HG02588 (cell line): ENCODE measurements around the gene ANTKMT.
"Not testable (repeated sequence)": the region's sequence is repeated elsewhere in the genome, so short reads cannot be mapped to it uniquely, and the experiment has no call there.

Experiments used
- ATAC-seq: cut with Tn5 transposase; IDR thresholded peaks from one replicate; pipeline ENCODE4 v1.9.1; 2021; ENCODE audit warnings: mild to moderate bottlenecking, moderate library complexity; ENCODE audit not compliant: unreplicated experiment

The ANTKMT gene

GRCh38 chr16:712740-713250 is 8.2 kb upstream of the ANTKMT start:
- not testable (repeated sequence) for ATAC-seq

GRCh38 chr16:714079-714478 is 6.9 kb upstream of the ANTKMT start:
- ATAC-seq = no peak

- ATAC-seq = peak; percentile 71
Observed at GRCh38 chr16:714558-715476, 6.1 kb upstream of the ANTKMT start, which contains the start of gene METRN. METRN (plus strand) TSS chr16:715118; CDS start chr16:715290, 172 bp downstream.

- no peak for ATAC-seq
Observed at GRCh38 chr16:715477-716199, 5.3 kb upstream of the ANTKMT start.

GRCh38 chr16:716200-716568 is 4.8 kb upstream of the ANTKMT start:
- ATAC-seq = no peak

GRCh38 chr16:716768-717325 is 4.1 kb upstream of the ANTKMT start:
- no peak for ATAC-seq

GRCh38 chr16:717450-718245 is 3.3 kb upstream of the ANTKMT start:
- no peak for ATAC-seq

- ATAC-seq = no peak
Observed at GRCh38 chr16:718389-718788, 2.6 kb upstream of the ANTKMT start.

- no peak for ATAC-seq
Observed at GRCh38 chr16:718922-719321, 2.0 kb upstream of the ANTKMT start.

- ATAC-seq = no peak
Observed at GRCh38 chr16:719815-720446, 1.0 kb upstream of the ANTKMT start.

GRCh38 chr16:720447-720989 is 428 bp upstream of the ANTKMT start:
- peak; percentile 16 for ATAC-seq

GRCh38 chr16:721765-722540 is 1.0 kb downstream of the ANTKMT start:
- ATAC-seq = no peak

GRCh38 chr16:722835-723633 is 2.1 kb downstream of the ANTKMT start:
- no peak for ATAC-seq

GRCh38 chr16:723695-724094 is 2.7 kb downstream of the ANTKMT start:
- ATAC-seq = no peak

- no peak for ATAC-seq
Observed at GRCh38 chr16:724188-725040, 3.5 kb downstream of the ANTKMT start.

- no peak for ATAC-seq
Observed at GRCh38 chr16:725041-725376, 4.1 kb downstream of the ANTKMT start.

GRCh38 chr16:725463-726187 is 4.7 kb downstream of the ANTKMT start:
- ATAC-seq = no peak
